Measurements from ENCODE around the gene LRRC75A. TPM values are rescaled to one million over a fixed set of nuclear protein-coding genes. Genes with fewer than 3 reads are reported as not detected.

LRRC75A gene
- total and polyA plus RNA-seq, 2 of the 13 experiments (the other 11 are each of a cell fraction or from before 2014, with no cell fraction given), result 0.03 TPM; not detected in 1

DNA sequence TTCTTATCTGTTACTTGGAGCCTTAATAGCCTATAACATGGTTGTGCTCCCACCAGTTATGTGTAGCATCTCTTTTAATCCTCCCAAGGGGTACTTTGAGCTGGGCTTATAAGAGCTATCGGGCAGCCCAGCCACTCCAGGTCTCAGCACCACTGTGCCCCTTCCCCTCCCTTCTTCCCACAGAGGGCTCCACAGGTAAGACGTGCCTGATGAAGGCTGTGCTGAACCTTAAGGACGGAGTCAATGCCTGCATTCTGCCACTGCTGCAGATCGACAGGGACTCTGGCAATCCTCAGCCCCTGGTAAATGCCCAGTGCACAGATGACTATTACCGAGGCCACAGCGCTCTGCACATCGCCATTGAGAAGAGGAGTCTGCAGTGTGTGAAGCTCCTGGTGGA lies 69.6 kb downstream of the LRRC75A start:
- ATAC-seq, result no peak
- FAIRE-seq, result no peak
- CTCF ChIA-PET (ENCODE audit: low intra/inter-chr PET ratio, low total read pairs), result no interaction called here
- BruUV-seq (replicated peaks), result no TSS peak
- no peak for DNase-seq (ENCODE audit: low spot score)
- no peaks in the 10 kb centered on the region for H3K27me3 ChIP-seq (ENCODE audit: control insufficient read depth in 1 of 2, insufficient read depth in 2 of 2, low read length in 2 of 2)
- TF ChIP-seq MED13 (CRISPR knock-in tag; IDR thresholded peaks at IDR 0.05) (no peak), SCMH1 (CRISPR knock-in tag; IDR thresholded peaks at IDR 0.05; ENCODE audit: borderline replicate concordance) (no peak), GABPB1 (CRISPR knock-in tag; IDR thresholded peaks at IDR 0.05) (no peak)
- WGBS (ENCODE audit: low lambda C conversion rate), result 97% methylated on average over 3 of the region's 7 CpGs
- no peak overlapping the region for H3K4me3 ChIP-seq (replicated peaks in 1 of 3; ENCODE audit: insufficient read depth in 1 of 3, low read depth in 2 of 3, low read length in 3 of 3)
- in situ Hi-C loops (cut with HindIII; ENCODE audit: extremely low pct_ligation_motif_present, low pct_unique_long_range_greater_than_20kb), result no loop called here
- no peak overlapping the region for H3K27ac ChIP-seq (ENCODE audit: extremely low read length, insufficient read depth, low read length)
- no peaks in the 10 kb centered on the region for H3K79me2 ChIP-seq (ENCODE audit: insufficient read depth, low read length)
- no peaks in the 10 kb centered on the region; a peak in 1 of 5 replicates for H3K36me3 ChIP-seq (replicated peaks in 1 of 2; ENCODE audit: control insufficient read depth in 1 of 2, insufficient read depth in 2 of 2, low read length in 2 of 2)
- peaks cover 53% of the 10 kb centered on the region for H3K4me1 ChIP-seq (ENCODE audit: insufficient read depth, low read length)
- POLR2A ChIA-PET, result interaction anchor here (2.0 kb wide), 1 partner anchor 16 kb away, joined by 8 read pairs; no protein-coding TSS in a partner anchor
- H4K20me1 ChIP-seq (ENCODE audit: insufficient read depth, low read length), result no peaks in the 10 kb centered on the region
- intact Hi-C loops (cut with micrococcal nuclease; ENCODE audit: unreplicated experiment), result no loop called here
- no peak overlapping the region for H2AFZ ChIP-seq (ENCODE audit: low read length)
- H3K4me2 ChIP-seq (ENCODE audit: low read depth, low read length), result no peak overlapping the region
- H3K9me3 ChIP-seq (ENCODE audit: low read length), result no peaks in the 10 kb centered on the region
- H3K9ac ChIP-seq (ENCODE audit: insufficient read depth, low read depth, low read length), result no peak overlapping the region

DNA sequence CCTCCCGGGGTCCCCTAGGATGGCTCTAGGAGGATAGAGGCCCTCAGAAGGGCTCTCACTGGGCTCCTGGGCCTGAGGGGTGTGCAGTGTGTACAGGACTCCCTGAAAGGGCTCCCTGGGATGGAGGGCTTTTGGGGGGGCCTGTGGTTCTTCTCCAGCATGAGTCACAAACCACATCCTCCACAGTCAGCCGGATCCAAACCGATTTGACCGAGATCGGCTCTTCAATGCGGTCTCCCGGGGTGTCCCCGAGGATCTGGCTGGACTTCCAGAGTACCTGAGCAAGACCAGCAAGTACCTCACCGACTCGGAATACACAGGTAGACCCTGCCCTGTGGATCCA lies 72.1 kb downstream of the LRRC75A start:
- no peak for TF ChIP-seq SP5 (CRISPR knock-in tag; IDR thresholded peaks at IDR 0.05; ENCODE audit: borderline replicate concordance, low read depth)
- TF ChIP-seq, protein P1, sequence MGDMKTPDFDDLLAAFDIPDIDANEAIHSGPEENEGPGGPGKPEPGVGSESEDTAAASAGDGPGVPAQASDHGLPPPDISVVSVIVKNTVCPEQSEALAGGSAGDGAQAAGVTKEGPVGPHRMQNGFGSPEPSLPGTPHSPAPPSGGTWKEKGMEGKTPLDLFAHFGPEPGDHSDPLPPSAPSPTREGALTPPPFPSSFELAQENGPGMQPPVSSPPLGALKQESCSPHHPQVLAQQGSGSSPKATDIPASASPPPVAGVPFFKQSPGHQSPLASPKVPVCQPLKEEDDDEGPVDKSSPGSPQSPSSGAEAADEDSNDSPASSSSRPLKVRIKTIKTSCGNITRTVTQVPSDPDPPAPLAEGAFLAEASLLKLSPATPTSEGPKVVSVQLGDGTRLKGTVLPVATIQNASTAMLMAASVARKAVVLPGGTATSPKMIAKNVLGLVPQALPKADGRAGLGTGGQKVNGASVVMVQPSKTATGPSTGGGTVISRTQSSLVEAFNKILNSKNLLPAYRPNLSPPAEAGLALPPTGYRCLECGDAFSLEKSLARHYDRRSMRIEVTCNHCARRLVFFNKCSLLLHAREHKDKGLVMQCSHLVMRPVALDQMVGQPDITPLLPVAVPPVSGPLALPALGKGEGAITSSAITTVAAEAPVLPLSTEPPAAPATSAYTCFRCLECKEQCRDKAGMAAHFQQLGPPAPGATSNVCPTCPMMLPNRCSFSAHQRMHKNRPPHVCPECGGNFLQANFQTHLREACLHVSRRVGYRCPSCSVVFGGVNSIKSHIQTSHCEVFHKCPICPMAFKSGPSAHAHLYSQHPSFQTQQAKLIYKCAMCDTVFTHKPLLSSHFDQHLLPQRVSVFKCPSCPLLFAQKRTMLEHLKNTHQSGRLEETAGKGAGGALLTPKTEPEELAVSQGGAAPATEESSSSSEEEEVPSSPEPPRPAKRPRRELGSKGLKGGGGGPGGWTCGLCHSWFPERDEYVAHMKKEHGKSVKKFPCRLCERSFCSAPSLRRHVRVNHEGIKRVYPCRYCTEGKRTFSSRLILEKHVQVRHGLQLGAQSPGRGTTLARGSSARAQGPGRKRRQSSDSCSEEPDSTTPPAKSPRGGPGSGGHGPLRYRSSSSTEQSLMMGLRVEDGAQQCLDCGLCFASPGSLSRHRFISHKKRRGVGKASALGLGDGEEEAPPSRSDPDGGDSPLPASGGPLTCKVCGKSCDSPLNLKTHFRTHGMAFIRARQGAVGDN (CRISPR knock-in tag; IDR thresholded peaks at IDR 0.05), result peak; percentile 18
- in situ Hi-C loops (cut with HindIII; ENCODE audit: extremely low pct_ligation_motif_present, low pct_unique_long_range_greater_than_20kb), result loop anchor here (5.0 to 10.0 kb wide), 2 partner anchors 38 to 55 kb away; partner anchors contain the start of gene UBB
- 81% methylated on average over 7 of the region's 10 CpGs for WGBS (ENCODE audit: low lambda C conversion rate)
- peak overlapping the region; percentile 70 for H3K4me2 ChIP-seq (ENCODE audit: low read depth, low read length)
- BruUV-seq (replicated peaks), result no TSS peak
- H3K4me1 ChIP-seq (ENCODE audit: insufficient read depth, low read length), result peaks cover 49% of the 10 kb centered on the region
- ATAC-seq, result no peak
- H3K36me3 ChIP-seq (replicated peaks in 1 of 2; ENCODE audit: control insufficient read depth in 1 of 2, insufficient read depth in 2 of 2, low read length in 2 of 2), result no peaks in the 10 kb centered on the region; a peak in 1 of 5 replicates
- no peaks in the 10 kb centered on the region for H3K9me3 ChIP-seq (ENCODE audit: low read length)
- H2AFZ ChIP-seq (ENCODE audit: low read length), result no peak overlapping the region
- no peaks in the 10 kb centered on the region for H4K20me1 ChIP-seq (ENCODE audit: insufficient read depth, low read length)
- intact Hi-C loops (cut with micrococcal nuclease; ENCODE audit: unreplicated experiment), result no loop called here
- CTCF ChIA-PET (ENCODE audit: low intra/inter-chr PET ratio, low total read pairs), result no interaction called here
- DNase-seq (ENCODE audit: low spot score), result no peak
- H3K27ac ChIP-seq (ENCODE audit: extremely low read length, insufficient read depth, low read length), result peak overlapping the region; percentile 68
- POLR2A ChIA-PET, result interaction anchor here (0.8 to 2.2 kb wide), 6 partner anchors 8 to 68 kb away, joined by 3 to 19 read pairs (median 4); no protein-coding TSS in a partner anchor
- peak overlapping the region in 1 of 3 experiments; percentile 30; a peak in 1 of 6 replicates for H3K4me3 ChIP-seq (replicated peaks in 1 of 3; ENCODE audit: insufficient read depth in 1 of 3, low read depth in 2 of 3, low read length in 3 of 3)
- H3K27me3 ChIP-seq (ENCODE audit: control insufficient read depth in 1 of 2, insufficient read depth in 2 of 2, low read length in 2 of 2), result no peaks in the 10 kb centered on the region
- FAIRE-seq, result no peak
- H3K9ac ChIP-seq (ENCODE audit: insufficient read depth, low read depth, low read length), result peak overlapping the region; percentile 26; the same call in 1 of the 2 replicates
- no peaks in the 10 kb centered on the region for H3K79me2 ChIP-seq (ENCODE audit: insufficient read depth, low read length)
